MG63 (cell line): ENCODE data around the gene MFSD6L. TPM values are rescaled to one million over a fixed set of nuclear protein-coding genes. Genes with fewer than 3 reads are reported as not detected.
A peak's percentile ranks its signal among the peaks of the same experiment; 100 is the strongest.

Experiments
- DNase-seq: peaks from one replicate; pipeline ENCODE4 v3.0.0-alpha.2; 2020
- H3K27me3 ChIP-seq: fragments of 250-450 bp; sonication (Bioruptor Pico); 2 replicates; pipeline ENCODE4 v1.5.1; 2020; ENCODE audit warnings: mild to moderate bottlenecking, moderate library complexity
- H3K36me3 ChIP-seq: fragments of 250-450 bp; sonication (Bioruptor Pico); 2 replicates; pipeline ENCODE4 v1.5.1; 2020; ENCODE audit warnings: mild to moderate bottlenecking, moderate library complexity
- H3K4me3 ChIP-seq: fragments of 250-450 bp; sonication (Bioruptor Pico); 2 replicates; pipeline ENCODE4 v1.5.1; 2020; ENCODE audit warnings: mild to moderate bottlenecking, moderate library complexity
- H3K9me3 ChIP-seq: fragments of 250-450 bp; sonication (Bioruptor Pico); 2 replicates; pipeline ENCODE4 v1.5.1; 2020; ENCODE audit warnings: mild to moderate bottlenecking, moderate library complexity
- total RNA-seq: library from RNA; depleted of rRNA; stranded (reverse); fragments of >200 nt; shearing (Covaris generic); gene quantifications from 2 replicates; pipeline ENCODE4 v1.2.3, GENCODE V29; 2014; ENCODE audit warnings: low replicate concordance

MFSD6L gene
- total RNA-seq, 1 experiment from 2014 or later = not detected

- Histone ChIP-seq H3K9me3 (no peaks in the 10 kb centered on the region), H3K36me3 (no peaks in the 10 kb centered on the region), H3K27me3 (no peaks in the 10 kb centered on the region), H3K4me3 (no peak overlapping the region)
- DNase-seq = no peak
These were observed 4.6 kb upstream of the MFSD6L start for GRCh38 chr17:8803531-8804420.

DNA sequence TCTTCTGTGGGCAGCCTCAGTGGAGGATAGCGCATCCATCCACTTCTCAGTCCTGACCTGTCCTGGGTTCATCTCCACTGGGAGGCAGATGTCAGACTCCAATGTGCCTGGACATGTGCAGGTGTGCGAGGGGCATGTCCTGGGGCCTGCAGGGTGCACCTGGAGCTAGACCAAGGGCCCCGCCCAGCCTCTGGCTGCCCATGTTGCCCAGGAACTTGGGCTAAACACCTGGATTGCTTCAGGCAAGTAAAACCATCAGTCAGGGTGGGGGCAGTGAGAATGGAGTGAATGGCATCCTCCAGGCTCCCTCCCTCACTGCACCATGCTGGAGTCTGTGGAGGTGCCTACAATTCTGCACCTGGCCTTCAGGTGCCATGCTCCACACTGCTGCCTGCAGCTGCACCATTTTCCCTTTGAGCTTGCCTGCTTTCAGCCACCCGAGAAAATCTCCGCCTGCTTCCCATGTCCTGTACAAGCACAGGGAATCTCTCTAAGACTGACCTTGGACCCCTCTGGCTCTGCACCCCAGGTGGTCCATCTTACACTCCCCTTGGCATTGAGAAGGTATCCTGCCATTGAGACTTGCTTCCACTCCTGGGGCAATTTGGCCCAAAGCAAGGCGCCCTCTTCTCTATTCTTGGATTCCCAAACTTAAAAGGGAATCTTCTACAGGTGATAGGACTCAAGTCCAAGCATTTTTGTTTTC, 2.1 kb upstream of the MFSD6L start:
- no peaks in the 10 kb centered on the region for H3K36me3 ChIP-seq
- no peak overlapping the region for H3K4me3 ChIP-seq
- H3K27me3 ChIP-seq = no peaks in the 10 kb centered on the region
- no peaks in the 10 kb centered on the region for H3K9me3 ChIP-seq
- no peak for DNase-seq

DNA sequence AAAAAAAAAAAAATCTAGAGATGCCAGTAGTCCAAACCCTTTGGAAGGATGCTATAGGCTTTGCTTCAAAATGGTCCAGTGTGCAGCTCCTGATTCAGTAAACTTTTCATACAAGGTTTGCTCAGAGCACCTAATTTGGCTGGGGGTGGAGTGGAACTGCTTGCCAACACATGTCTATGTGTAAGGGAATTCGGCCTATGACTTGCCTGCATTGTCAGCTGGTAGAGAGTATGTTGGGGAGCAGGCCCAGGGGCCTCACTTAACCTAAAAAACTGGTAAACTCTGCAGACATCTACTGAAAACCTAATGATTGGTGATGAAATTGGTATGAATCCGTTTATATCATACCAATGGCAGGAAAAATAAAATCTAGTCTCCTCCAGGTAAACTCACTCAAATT, 1.5 kb upstream of the MFSD6L start:
- H3K4me3 ChIP-seq = no peak overlapping the region
- no peak for DNase-seq
- H3K27me3 ChIP-seq = no peaks in the 10 kb centered on the region
- H3K36me3 ChIP-seq = no peaks in the 10 kb centered on the region
- no peaks in the 10 kb centered on the region for H3K9me3 ChIP-seq

- Histone ChIP-seq H3K9me3 (no peaks in the 10 kb centered on the region), H3K4me3 (no peak overlapping the region), H3K36me3 (no peaks in the 10 kb centered on the region), H3K27me3 (no peaks in the 10 kb centered on the region)
- no peak for DNase-seq
These were observed 526 bp upstream of the MFSD6L start for GRCh38 chr17:8799570-8800212.

GRCh38 chr17:8798176-8798845, 854 bp downstream of the MFSD6L start:
- no peaks in the 10 kb centered on the region for H3K27me3 ChIP-seq
- no peak for DNase-seq
- H3K36me3 ChIP-seq = no peaks in the 10 kb centered on the region
- no peaks in the 10 kb centered on the region for H3K9me3 ChIP-seq
- no peak overlapping the region for H3K4me3 ChIP-seq

DNA sequence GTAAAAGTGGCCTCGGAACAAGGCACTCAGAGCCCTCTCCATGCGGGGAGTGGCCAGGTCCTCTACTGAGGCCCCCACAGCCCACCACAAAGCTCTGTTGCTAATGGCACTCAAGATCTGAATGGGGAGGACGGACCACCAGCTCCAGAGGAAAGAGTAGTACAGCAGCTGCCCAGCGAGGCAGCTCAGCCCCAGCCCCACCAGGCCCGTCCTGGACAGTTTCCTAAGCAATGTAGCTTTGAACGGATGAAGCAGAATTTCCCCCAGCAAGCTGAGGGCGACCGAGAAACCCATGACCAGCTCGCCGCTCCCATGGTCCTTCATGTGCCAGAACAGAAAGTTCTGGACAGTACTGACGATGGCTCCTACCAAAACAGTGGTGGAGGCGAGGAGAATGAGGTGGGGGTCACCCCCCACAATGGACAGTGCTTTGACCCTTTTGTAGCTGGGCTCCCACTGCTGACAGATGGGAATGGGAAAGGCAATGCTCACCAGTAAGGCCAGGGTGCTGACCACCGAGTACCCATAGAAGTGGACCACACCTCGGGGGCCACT, 1.5 kb downstream of the MFSD6L start:
- peaks cover 1% of the 10 kb centered on the region; the same call in 1 of the 2 replicates for H3K9me3 ChIP-seq
- DNase-seq = no peak
- no peaks in the 10 kb centered on the region for H3K27me3 ChIP-seq
- no peak overlapping the region for H3K4me3 ChIP-seq
- no peaks in the 10 kb centered on the region for H3K36me3 ChIP-seq

DNA sequence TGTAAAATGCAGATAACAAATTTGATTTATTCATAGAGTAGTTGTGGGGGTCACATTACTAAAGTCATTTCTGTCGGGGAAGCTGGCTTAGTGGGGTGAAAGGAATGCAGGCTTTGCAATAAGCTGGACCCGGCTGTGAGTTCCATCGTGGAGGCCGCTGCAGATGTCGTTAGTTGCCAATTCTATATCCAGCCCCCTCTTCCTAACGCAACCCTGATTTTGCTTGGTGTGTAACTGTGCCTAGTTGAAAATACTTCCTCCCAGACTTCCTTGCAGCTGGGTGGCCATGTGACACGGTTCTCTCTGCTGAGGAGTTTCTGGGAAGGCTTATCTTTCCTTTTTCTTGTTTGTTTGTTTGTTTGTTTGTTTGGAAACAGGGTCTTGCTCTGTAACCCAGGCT, 4.5 kb downstream of the MFSD6L start:
- Histone ChIP-seq H3K4me3 (no peak overlapping the region), H3K27me3 (no peaks in the 10 kb centered on the region), H3K9me3 (peaks cover 12% of the 10 kb centered on the region), H3K36me3 (no peaks in the 10 kb centered on the region)
- DNase-seq = no peak

DNA sequence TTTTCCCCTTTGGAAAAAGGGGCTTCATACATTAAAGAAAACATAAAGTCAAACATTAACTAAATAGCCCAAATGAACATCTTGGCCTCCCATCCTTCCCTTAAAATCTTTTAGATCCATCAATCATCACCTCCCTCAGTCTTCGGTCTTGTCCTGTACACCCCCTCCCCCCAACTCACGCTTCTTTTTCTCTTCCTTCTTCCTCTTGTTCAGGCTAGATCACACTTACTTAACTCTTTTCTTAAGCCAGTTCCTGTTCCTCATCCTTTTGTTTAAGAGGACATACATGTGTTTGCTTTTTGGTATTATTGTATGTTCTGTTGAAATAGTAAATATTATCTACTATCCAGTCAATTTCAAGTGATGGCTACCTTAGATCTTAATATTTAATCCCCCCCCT, 5.5 kb downstream of the MFSD6L start:
- Histone ChIP-seq H3K4me3 (no peak overlapping the region), H3K9me3 (peaks cover 12% of the 10 kb centered on the region), H3K36me3 (no peaks in the 10 kb centered on the region), H3K27me3 (no peaks in the 10 kb centered on the region)
- no peak for DNase-seq

- Histone ChIP-seq H3K9me3 (peaks cover 12% of the 10 kb centered on the region), H3K36me3 (no peaks in the 10 kb centered on the region), H3K27me3 (no peaks in the 10 kb centered on the region), H3K4me3 (no peak overlapping the region)
- DNase-seq = no peak
These were observed 6.5 kb downstream of the MFSD6L start for GRCh38 chr17:8792646-8793045.

GRCh38 chr17:8791910-8792270, 7.3 kb downstream of the MFSD6L start:
- Histone ChIP-seq H3K9me3 (peaks cover 12% of the 10 kb centered on the region), H3K27me3 (no peaks in the 10 kb centered on the region), H3K4me3 (no peak overlapping the region), H3K36me3 (no peaks in the 10 kb centered on the region)
- DNase-seq = peak; percentile 75

DNA sequence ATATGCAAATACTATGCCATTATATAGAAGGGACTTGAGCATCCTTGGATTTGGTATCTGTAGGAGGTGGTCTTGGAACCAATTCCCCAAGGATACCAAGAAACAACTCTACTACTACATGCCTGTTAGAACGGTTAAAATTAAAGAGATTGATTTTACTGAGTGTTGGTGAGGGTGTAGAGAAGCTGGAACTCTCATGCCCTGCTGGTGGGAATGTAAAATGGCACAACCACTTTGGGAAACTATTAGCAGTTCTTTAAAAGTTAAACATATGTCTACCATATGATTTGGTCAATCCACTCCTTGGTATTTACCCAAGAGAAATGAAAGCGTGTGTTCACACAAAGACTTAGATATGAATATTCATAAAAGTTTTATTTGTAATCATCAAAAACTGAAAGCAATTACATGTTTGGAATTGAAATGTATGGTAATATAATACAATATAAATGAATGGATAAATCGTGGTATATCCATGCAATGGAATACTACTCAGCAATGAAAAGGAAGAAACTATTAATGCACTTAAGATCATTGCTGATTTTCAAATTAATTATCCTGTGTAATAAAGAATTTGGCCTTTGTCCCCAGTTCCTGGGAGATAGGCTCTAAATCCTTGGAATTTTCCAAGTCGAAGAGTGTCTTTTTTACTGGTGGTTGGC, 7.8 kb downstream of the MFSD6L start:
- Histone ChIP-seq H3K36me3 (no peaks in the 10 kb centered on the region), H3K9me3 (peaks cover 12% of the 10 kb centered on the region), H3K27me3 (no peaks in the 10 kb centered on the region), H3K4me3 (no peak overlapping the region)
- DNase-seq = no peak

GRCh38 chr17:8789743-8790142, 9.4 kb downstream of the MFSD6L start:
- Histone ChIP-seq H3K9me3 (peaks cover 12% of the 10 kb centered on the region), H3K27me3 (no peaks in the 10 kb centered on the region), H3K4me3 (no peak overlapping the region), H3K36me3 (no peaks in the 10 kb centered on the region)
- no peak for DNase-seq

- peaks cover 12% of the 10 kb centered on the region for H3K9me3 ChIP-seq
- no peaks in the 10 kb centered on the region for H3K36me3 ChIP-seq
- DNase-seq = no peak
- no peak overlapping the region for H3K4me3 ChIP-seq
- H3K27me3 ChIP-seq = no peaks in the 10 kb centered on the region
These were observed 10.2 kb downstream of the MFSD6L start for GRCh38 chr17:8788998-8789397.

DNA sequence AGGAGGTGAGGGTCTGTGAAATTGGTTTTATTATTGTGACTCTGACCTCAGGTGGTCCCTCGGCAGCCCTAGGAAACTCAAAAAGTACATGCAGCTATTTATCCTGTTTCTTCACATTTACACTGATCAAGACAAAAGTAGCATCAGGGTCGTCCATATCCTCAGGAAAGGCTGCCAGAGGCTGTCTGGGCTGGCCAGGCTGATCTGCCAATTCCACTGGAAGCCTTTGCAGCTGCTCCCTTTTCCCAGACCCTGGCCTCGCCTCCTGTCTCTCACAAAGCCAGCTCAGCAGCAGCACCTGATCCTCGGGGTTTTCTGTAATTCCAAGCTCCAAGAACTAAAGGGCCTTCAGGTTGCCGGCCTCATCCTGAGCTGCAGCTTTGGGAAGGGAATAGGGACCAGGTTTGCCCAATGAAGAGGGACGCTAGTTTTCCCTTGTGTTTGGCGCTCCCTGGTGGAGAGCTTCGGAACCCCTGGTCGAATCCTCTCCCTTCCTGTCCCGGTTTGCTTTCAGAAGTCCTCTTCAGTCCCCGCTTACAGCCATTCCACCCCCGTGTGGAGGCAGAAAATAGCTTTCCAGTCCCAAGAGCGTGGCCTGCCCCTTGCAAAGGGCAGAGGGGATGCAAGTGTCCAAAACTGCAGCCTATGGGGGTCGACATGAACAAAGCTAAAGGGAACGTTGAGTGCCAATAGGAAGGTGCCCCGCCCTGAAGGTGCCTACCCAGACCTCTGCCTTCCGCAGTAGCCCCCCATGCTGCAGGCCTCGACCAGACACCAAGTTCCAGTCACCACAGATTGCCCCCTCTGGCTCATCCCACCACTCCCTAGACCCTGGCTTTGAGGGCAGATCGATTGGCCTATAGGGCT, 13.4 kb downstream of the MFSD6L start:
- H3K4me3 ChIP-seq = no peak overlapping the region

DNA sequence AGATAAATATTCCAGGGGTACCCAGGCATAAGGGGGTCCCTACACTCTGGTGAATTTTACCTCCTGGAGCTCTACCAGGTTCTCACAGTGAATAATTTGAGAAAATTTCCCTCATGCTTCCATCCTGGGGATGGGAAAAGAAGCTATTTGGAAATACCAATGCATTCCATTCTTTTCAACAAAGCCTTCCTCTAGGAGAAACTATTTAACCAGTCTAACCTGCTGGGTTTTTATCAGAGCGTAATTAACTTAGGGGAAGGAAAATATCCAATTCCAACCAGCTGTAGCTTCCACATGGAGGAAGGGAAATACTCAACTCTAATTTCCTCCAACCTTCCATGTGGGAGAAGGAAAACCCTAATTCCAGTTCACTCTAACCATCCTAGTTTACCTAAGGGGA, 17.0 kb downstream of the MFSD6L start:
- Histone ChIP-seq H3K36me3 (no peaks in the 10 kb centered on the region), H3K27me3 (0 out of 2 replicates have a peak, but pooled peaks cover under 1% of the 10 kb centered on the region), H3K9me3 (no peaks in the 10 kb centered on the region), H3K4me3 (no peak overlapping the region)
- DNase-seq = no peak

More for the DNA sequence above, 13.4 kb downstream of the MFSD6L start:
- peak; percentile 51 for DNase-seq
- Histone ChIP-seq H3K27me3 (no peaks in the 10 kb centered on the region), H3K9me3 (no peaks in the 10 kb centered on the region), H3K36me3 (no peaks in the 10 kb centered on the region)
